HG02588 (cell line): Measurements from ENCODE around the gene NUMA1.

Experiments
- ATAC-seq: cut with Tn5 transposase; IDR thresholded peaks from one replicate; pipeline ENCODE4 v1.9.1; 2021; ENCODE audit warnings: mild to moderate bottlenecking, moderate library complexity; ENCODE audit not compliant: unreplicated experiment

The NUMA1 gene

DNA sequence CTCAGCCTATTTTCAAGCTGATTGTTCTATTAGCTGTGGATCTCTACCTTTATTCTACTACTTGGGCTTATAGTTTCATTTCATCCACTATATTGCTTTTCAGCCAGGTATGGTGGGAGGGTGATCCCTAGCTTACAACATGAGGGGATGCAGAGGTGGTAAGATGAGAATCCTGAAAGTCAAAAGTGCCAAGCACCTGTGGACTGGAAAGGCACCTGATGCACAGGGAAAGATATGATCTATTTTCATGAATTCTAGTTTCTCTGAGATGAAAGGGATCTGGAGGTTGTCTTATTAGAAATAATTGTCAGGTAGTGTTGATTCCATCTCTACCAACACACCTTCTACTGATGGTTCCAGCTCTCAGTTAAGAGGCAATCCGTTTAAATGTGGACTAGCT lies 103.3 kb downstream of the NUMA1 start:
- ATAC-seq = no peak

DNA sequence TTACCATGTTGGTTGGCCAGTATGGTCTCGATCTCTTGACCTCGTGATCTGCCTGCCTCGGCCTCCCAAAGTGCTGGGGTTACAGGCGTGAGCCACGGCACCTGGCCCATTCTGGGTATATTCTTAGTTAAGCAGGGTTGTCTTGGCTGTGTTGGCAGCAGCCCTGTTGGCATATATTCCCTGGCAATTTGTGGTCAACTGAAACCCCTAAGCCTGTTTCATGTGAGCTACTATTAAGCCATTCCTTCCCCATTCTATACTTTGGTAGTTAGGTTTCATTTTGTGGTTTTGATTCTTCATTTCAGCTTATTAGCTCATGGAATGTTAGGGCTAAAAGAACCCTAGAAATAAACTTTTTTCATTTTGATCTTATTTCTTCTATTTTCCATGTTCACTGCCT lies 103.8 kb downstream of the NUMA1 start:
- no peak for ATAC-seq

DNA sequence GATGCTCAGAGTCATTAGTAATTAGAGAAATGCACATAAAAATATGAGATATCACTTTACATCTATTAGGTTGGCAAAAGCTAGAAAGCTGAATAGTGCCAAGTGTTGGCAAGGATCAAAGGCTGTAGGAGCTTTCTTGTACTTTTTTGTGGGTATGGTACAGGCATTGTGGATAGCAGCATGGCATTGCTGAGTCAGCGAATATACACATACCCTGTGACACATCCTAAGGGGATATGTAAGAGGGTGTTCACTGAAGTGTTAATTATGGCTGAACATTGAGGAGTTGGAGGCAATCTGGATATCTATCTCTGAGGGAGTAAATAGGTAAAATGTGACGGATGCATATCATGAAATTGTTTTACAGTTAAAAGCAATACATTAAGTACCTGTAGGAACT lies 108.7 kb downstream of the NUMA1 start:
- no peak for ATAC-seq

DNA sequence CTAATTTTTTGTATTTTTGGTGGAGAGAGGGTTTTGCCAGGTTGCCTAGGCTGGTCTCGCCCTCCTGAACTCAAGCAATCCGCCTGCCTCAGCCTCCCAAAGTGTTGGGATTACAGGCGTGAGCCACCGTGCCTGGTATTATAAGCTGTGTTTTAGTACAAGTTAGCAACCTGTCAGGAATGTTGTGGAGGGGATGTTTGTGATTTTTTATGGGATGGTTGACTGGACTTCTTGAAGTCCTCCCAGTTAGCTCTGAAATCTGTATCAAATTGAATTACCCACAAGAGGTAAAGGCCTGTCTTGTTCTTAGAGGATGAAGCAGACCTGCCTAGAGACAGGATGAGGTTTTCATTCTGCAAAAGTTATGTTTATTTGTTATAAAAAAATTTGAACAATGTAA lies 115.7 kb downstream of the NUMA1 start:
- no peak for ATAC-seq

DNA sequence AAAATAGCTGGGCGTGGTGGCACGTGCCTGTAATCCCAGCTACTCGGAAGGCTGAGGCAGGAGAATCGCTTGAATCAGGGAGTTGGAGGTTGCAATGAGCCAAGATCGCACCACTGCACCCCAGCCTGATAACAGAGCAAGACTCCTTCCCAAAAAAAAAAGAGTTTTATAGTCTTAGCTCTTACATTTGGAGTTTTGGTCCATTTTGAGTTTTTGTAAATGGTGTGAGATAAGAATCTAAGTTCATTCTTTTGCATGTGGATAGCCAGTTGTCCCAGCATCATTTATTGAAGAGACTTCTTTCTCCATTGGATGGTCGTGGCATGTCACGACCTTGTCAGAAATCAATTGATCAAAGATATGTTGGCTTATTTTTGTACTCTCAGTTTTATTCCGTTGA lies 116.9 kb downstream of the NUMA1 start:
- no peak for ATAC-seq

DNA sequence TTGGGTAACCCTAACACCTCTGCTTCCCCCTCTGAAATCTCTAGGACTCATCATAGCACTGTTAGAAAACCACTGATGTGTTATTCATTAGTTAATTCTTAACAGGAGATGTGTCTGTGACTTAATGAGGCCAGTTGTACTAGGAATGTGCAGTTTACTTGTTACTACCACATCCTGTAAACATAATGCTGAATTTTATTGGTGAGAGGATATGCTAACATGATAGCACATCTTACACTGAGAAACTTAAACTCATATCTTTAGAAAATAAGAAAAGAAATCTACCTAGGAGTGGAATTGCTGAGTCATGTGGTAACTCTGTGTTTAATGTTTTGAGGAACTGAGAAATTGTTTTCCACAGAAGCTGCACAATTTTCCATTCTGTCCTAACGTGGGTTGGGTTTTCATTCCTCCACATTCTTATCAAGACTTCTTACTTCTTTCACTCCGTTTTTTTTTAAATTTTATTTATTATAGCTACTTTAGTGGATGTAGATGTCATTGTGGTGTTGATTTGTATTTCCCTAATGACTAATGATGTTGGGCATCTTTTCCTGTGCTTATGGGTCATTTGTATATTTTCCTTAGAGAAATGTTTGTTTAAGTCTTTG lies 117.8 kb downstream of the NUMA1 start:
- ATAC-seq = no peak

DNA sequence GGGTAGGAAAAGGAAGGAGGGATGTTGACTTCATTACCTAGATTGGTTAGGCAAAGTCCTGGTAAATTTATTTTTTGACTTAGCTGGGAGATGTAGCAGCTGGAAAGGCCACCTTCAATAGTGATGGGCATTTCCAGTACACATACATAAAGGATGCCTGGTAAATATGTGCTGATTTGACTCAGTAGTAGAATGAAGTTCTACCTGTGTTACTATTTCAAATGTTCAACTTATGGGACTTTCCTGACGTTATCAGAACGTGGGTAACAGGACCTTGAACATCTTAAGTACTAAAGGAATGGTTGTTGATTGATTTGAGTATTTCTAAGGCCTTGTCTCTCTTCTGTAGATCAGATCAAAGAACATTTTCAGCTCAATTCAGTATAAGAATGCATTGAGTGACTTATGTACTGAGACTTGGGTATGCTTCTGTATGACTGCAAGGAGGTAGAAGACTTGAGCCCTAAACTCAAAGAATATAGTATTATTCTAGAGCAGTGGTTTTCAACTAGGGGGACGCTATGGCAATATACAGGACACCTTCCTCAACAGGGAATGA lies 124.4 kb downstream of the NUMA1 start:
- no peak for ATAC-seq
